HG03095 (cell line): ENCODE measurements around the gene HPX.
A peak's percentile ranks its signal among the peaks of the same experiment; 100 is the strongest.

Experiments
- ATAC-seq: cut with Tn5 transposase; IDR thresholded peaks from one replicate; pipeline ENCODE4 v1.9.1; 2021; ENCODE audit warnings: moderate library complexity; ENCODE audit not compliant: unreplicated experiment

HPX gene

DNA sequence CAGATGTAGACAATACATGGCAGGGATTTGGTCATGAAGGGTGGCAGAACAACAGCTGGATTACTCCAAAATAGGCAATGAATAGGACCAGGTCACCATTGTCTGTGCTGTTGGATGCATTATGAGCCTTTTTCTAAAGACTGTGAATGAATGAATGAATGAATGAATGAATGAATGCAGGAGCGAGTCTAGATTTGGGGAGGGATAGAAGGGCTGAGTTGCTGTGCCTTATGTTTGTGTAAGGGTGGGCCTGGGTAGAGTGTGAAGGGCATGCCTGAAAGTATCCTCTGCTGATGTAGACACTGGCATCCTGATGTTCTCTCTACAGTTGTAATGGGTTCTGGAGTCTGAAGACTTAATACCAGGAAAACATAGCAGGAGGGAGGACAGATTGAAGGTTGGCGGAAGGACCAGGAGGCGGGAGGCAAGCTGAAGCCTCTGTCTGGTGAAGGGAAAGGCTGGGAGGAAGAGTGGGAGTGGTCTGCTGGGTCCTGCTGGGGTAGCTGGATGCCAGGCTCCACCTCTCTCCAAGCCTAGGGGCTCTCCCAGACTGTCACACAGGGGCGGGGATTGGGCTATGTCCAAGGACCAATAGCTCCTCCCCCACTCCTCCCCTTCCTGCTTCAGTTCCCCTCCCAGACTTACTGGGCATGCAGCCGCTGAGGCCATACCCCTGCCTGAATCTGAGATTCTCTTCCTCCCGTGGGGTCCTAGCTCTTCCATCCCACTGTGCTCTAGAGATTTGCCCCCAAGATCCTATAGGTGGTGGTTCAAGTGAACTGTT is 28.1 kb upstream of the HPX start:
- peak; percentile 61 for ATAC-seq

DNA sequence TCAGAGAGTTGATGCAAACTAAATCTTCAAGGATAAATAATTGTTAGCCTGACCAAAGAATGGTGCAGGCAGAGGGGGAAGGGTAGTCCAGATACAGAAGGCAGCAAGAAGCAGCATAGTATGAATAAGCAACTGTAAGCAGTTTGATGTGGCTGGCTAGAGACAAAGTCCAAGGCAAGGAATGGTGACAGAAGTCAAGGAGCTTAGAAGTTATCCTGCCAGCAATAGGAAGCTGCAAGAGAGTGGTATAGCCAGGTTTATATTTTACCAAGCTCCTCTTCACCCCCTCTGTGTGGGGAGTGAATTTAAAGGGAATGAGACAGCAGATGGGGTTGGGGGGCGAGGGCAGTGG is 18.3 kb upstream of the HPX start:
- no peak for ATAC-seq

GRCh38 chr11:6458352-6459098 is 17.7 kb upstream of the HPX start:
- no peak for ATAC-seq

- ATAC-seq = no peak
These were observed 17.0 kb upstream of the HPX start for GRCh38 chr11:6457581-6458320.

DNA sequence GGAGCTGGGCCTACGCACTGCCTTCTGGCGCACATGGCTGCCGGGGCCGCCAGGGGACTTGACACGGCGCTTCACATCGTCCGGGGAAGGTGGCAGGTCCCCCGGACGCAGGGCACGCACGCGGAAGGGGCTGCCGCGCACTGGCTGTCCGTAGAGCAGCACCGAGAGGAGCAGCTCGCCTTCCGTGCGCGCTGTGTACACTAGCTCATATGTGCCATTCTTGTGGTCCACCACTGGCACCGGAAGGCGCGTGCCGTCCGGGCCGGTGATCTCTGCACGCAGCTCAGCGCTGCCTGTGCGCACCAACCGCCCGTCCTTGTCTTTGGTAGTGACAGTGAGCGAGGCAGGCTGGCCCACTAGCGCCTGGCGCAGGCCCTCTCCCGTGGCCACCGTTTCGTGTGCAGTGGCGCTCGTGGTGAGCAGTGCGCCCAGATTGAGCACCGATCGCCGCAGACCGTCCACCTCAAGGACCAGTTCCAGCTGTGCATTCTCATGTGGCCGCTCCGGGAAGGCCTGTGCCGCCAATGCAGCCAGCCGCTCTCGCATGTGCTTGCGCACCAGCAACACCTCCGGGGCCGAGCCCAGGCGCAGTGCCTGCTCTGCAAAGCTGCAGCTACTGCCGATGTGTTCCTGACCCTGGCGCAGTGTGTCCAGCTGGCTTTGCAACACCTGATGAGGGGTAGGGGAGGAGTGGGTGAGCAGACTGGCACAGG is 15.7 kb upstream of the HPX start:
- no peak for ATAC-seq

DNA sequence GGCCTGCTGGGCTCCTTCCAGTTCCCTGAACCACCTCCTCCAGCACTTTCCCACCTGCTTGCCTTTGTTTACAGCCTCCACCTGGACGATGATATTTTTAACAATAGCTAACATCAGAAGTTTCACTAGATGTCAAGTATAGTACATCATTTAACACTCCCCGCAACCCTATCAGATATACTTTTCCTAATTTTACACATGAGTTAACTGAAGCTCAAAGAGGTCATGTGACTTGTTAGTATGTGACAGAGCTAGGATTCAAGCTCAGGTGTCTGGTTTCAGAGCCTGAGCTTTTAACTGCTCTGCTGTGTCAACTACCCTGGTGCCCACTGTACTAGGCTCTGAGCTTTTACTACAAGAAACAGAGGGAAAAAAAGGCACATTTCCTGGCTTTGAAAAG is 14.3 kb upstream of the HPX start:
- ATAC-seq = no peak

DNA sequence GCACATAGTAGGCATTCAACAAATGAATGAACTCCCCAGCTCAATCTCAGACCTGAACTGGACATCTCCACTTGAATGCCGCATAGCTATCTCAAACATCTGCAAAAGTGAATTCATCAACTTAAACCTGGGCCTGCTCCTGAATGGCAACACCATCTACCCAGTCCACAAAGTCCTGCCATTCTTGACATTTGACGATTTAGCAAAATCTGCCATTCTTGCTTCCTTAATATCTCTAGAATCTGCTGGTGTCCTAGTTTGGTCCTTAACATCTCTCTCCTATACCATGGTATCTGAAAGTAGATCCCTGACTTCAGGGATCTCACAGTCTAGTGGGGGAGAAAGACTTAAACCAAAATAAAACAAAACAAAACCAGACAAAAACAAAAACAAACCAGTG is 12.4 kb upstream of the HPX start:
- ATAC-seq = no peak

DNA sequence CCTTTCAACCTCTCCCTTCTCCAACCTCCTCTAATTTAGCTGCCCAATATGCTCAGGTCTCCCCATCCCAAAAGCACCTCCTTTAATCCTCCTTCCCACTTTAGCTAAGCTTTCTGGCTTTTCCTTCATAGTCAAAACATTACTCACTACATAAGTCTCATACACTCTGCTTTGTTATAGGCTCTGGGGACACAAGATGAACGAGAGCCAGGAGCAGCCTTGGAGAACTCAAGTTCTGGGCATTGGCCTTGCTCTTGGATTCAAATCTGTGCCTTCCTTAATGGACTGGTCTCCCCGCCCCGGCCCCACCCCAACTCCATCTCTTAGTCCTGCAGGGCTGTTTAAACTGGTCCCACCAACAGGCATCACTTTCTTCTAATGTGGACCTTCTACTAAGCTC is 11.4 kb upstream of the HPX start:
- ATAC-seq = no peak

- ATAC-seq = no peak
These were observed 7.8 kb upstream of the HPX start for GRCh38 chr11:6448574-6448973.

DNA sequence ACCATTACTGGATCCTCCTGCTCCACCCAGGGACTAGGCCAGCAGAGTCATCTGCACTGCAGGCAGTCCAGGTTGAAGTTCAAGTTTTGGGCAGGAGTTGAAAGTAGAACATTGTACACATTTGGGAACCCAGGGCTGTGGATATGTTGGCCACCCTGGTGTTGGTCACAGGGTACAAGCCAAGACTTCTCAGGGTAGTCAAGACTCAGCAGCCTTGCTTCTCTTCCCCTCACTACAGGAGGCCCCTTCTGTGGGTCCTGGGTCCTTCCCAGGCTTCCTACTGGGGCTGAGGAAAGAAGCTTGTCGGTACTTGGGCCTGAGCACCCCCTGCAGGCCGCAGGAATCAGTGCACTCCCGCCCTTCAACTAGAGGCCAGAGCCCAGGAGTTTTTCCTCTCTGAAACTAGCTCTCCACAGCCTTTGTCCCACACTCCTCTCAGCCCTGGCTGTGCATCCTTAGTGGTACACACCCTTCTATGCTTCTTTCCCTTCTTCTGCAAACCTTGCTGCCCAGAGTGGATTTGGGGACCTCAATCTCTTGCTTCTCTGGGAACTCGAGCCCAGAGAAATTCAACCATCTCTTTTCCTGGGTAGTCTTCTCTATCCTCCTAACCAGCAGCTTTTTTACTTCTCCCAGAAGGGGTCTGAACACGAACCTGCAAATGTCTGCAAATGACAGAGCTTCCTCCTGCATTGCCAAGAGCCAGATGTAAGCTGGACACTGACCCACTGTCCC is 2.6 kb upstream of the HPX start:
- ATAC-seq = peak; percentile 65

GRCh38 chr11:6442441-6442840 is 1.7 kb upstream of the HPX start:
- ATAC-seq = no peak

GRCh38 chr11:6438979-6439571 is 1.7 kb downstream of the HPX start:
- ATAC-seq = no peak

DNA sequence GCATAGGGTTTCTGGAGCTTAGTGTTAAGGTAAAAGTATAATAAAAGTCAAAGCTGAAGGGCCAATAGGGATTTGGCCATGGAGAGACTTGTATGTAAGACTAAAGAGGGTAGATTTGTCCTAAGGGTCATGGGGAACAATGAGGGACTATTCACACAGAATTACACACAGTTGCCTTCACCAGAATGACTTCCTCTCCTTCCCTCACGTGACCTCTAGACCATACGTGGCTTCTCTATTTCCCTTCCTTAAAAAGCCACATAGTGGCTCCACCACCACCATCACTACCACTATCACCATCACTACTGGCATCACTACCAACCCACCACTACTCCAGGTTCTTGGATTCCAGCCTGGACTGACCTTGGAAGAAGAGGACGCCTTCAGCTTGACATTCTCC is 2.8 kb downstream of the HPX start:
- ATAC-seq = no peak

DNA sequence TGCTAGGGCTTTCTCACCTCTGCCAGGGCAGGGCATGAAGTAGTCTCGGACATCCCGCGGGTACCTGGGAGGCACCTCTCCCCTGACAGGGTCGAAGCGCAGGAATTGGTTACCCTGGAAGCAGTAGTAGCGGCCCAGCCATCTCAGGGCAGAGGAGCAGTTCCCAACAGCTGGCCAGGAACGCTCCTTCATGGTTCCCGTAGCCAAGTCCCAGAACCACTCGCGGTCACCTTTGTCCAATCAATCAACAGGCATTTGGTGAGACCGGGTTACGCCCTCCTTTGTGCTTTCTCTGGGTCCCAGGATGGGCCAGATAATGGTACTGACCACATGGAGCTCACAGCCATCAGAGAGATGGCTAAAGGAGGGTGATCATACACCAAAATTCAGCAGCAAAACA is 3.4 kb downstream of the HPX start:
- ATAC-seq = no peak

GRCh38 chr11:6433998-6434660 is 6.7 kb downstream of the HPX start:
- no peak for ATAC-seq

GRCh38 chr11:6431861-6432260 is 8.9 kb downstream of the HPX start:
- ATAC-seq = no peak

GRCh38 chr11:6427516-6427915 is 13.3 kb downstream of the HPX start:
- ATAC-seq = no peak

- no peak for ATAC-seq
These were observed 20.1 kb downstream of the HPX start for GRCh38 chr11:6420677-6421076.

DNA sequence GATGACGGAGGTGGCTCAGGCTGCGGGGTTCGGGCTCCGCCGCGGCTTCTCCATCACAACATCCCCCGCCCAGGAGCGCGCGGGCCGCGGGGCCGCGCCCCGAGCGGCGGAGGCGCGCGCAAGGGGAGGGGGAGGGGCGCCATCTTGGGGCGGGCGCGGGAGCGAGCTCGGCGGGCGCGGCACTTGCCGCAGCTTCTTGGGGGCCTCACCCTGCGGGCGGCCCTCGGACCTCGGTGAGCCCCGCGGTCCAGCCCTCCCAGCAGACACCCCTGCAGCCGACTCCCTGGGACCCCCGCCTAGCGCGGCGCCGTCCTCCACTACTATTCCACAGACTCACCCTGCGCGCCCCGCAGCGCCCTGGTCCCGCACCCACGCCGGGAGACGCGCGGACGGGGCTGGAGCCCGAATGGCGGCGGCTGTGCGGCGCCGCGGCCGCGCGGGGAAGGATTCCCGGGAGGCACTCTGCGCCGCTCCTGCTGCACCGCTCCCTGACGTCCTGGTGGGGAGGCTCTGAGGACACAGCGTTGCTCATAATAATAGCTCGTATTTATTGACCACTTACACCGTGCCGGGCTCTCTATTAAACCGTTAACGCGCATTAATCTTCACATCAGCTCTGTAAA is 21.7 kb downstream of the HPX start, which contains the start of gene APBB1:
TSS of gene APBB1 (minus strand) at position 86 of the 623 bp plus-strand sequence. CDS start 7,747 bp downstream, outside the sequence.
- peak; percentile 41 for ATAC-seq
